Measurements from ENCODE around the gene CENPU.
"Not testable (repeated sequence)": the region's sequence is repeated elsewhere in the genome, so short reads cannot be mapped to it uniquely, and the experiment has no call there.

Gene CENPU, protein sequence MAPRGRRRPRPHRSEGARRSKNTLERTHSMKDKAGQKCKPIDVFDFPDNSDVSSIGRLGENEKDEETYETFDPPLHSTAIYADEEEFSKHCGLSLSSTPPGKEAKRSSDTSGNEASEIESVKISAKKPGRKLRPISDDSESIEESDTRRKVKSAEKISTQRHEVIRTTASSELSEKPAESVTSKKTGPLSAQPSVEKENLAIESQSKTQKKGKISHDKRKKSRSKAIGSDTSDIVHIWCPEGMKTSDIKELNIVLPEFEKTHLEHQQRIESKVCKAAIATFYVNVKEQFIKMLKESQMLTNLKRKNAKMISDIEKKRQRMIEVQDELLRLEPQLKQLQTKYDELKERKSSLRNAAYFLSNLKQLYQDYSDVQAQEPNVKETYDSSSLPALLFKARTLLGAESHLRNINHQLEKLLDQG

DNA sequence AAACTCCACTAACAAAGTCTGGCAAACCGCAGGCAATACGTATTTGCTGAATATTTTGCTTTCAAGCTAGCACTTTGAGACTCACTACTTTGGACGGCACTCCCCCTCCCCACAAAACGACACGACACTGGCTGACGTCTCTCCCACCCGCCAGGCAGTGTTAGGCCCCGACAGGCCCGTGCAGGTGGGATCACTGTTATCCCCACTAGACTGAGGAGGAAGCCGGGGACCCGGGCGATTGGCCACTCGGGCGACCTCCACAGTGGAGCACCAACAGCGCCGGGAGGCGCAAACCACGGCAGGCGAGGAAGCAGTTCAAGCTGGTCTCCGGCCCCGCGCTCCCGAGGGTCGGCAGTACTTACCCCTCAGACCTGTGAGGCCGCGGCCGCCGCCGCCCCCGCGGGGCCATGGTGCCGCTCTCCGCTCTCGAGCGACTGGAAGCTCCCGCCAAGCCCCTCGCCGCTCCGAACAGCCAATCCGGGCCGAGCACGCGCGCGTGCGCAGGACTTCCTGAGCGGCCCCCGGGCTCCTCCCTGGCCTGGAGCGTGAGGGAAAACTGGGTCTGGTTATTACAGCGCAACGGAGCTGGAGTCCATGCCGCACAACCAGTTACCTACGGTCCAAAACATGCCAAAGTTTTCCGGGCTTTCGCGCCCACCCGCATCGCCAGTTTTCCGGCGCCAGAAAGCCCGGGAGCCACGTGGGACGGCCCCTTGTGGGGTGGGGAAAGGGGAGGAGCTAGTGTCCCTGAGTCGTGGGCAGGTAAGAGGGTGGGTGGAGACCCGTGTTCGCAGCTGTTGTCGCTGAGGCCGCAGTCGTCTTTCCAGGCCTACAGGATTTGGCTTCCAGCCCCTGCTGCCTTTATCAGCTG is at the start of gene CENPU:
Gene CENPU, minus strand, starts transcription at position 443 of the 871 bp plus-strand sequence. Its CDS starts 34 bp downstream, at position 409.
- ChIA-PET CTCF (interaction anchor here (0.9 to 6.1 kb wide), 5 partner anchors 9 to 470 kb away, joined by 3 to 44 read pairs (median 4); no protein-coding TSS in a partner anchor), POLR2A (interaction anchor here (0.6 to 1.4 kb wide), 7 partner anchors 11 to 409 kb away, joined by 3 to 5 read pairs (median 4); partner anchors contain the start of genes CASP3, PRIMPOL and SLC25A4)
- peak within 1 kb of the TSS; percentile 82 for H3K4me3 ChIP-seq (ENCODE audit: low read depth, low read length)
- TF ChIP-seq, protein P1, sequence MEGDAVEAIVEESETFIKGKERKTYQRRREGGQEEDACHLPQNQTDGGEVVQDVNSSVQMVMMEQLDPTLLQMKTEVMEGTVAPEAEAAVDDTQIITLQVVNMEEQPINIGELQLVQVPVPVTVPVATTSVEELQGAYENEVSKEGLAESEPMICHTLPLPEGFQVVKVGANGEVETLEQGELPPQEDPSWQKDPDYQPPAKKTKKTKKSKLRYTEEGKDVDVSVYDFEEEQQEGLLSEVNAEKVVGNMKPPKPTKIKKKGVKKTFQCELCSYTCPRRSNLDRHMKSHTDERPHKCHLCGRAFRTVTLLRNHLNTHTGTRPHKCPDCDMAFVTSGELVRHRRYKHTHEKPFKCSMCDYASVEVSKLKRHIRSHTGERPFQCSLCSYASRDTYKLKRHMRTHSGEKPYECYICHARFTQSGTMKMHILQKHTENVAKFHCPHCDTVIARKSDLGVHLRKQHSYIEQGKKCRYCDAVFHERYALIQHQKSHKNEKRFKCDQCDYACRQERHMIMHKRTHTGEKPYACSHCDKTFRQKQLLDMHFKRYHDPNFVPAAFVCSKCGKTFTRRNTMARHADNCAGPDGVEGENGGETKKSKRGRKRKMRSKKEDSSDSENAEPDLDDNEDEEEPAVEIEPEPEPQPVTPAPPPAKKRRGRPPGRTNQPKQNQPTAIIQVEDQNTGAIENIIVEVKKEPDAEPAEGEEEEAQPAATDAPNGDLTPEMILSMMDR (IDR thresholded peaks at IDR 0.05; ENCODE audit: insufficient read depth, low read length, missing control alignments) = no peak
- peak; percentile 92 for DNase-seq (ENCODE audit: low read depth, low spot score)

DNA sequence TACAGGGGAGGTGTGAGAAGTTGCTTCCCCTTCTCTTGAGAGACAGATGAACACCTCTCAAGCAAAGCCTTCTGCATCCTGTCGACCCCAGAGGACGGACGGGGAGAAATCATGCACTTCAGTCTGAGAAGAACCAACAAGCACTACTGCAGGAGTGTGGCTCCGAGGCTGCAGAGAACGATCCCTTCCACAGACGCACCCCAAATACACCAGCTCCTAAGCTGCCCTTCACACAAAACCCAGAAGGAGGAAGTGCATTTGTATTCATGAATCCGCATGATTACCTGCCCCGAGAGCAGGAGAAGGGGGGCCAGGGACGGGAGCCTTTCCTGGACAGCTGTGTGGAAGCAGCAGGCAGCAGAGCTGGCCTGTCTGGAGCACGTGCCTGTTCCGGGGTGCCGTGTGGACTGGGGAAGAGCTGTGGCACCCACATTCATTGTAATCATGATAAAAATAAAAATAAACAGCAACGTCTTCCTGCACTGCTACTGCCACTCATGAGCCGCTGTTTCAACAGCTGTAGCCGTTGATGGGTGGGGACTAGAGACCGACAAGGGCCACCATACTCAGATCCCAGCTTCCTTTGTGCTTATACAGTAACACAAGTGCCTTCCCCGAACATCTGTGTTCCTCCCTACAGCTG is 49.0 kb upstream of the CENPU start:
- no peak for DNase-seq (ENCODE audit: low read depth, low spot score)
- H3K4me3 ChIP-seq (ENCODE audit: low read depth, low read length) = no peak overlapping the region
- ChIA-PET CTCF (no interaction called here), POLR2A (no interaction called here)
- TF ChIP-seq, protein P1 (IDR thresholded peaks at IDR 0.05; ENCODE audit: insufficient read depth, low read length, missing control alignments) = no peak

DNA sequence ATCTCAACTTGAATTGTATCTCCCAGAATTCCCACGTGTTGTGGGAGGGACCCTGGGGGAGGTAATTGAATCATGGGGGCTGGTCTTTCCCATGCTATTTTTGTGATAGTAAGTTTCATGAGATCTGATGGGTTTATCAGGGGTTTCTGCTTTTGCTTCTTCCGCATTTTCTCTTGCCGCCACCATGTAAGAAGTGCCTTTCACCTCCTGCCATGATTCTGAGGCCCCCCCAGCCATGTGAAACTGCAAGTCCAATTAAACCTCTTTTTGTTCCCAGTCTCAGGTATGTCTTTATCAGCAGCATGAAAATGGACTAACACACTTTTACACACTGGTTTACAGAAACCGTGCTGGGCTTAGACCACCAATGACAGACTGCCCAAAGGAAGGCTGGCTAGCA is 45.3 kb upstream of the CENPU start:
- POLR2A ChIA-PET; DNase-seq (ENCODE audit: low read depth, low spot score); H3K4me3 ChIP-seq (ENCODE audit: low read depth, low read length); CTCF ChIA-PET: not testable (repeated sequence)

DNA sequence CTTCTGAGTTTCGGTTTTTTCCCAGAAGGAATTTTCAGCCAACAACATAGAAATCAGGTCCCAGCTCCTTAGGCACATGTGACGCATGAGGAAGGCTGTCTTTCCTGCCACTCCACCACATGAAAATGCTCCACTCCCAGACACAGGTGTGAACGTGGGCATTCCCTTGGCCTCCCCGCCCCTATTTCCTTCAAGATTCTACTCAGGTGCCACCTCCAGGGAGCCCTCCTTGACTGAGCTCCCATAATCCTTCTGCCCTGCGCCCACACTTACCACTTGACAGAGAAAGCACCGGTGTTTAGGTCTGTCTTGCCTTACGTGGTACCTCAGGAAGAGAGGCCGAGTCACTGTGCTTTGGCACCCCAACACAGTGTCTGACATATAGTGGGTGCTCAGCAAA is 44.4 kb upstream of the CENPU start:
- ChIA-PET CTCF (no interaction called here), POLR2A (no interaction called here)
- no peak overlapping the region for H3K4me3 ChIP-seq (ENCODE audit: low read depth, low read length)
- TF ChIP-seq, protein P1 (IDR thresholded peaks at IDR 0.05; ENCODE audit: insufficient read depth, low read length, missing control alignments) = no peak
- no peak for DNase-seq (ENCODE audit: low read depth, low spot score)

DNA sequence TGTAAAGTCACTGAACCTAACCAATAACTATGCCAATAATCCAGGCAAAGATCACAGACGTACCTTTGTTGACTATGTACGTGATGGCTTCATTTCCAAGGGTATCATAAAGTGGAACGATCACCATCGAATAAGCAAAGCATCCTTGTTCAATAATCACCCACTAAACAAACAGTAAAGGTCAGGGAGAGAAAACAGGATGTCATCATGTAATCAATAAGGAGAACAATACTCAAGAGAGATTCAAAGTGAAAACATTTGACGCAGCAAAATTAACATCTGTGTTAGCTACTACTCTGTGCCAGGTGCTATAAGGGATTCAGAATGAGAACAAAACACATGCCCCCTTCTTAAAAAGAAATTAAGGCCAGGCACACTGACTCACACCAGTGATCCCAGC is 42.9 kb upstream of the CENPU start:
- POLR2A ChIA-PET = no interaction called here

DNA sequence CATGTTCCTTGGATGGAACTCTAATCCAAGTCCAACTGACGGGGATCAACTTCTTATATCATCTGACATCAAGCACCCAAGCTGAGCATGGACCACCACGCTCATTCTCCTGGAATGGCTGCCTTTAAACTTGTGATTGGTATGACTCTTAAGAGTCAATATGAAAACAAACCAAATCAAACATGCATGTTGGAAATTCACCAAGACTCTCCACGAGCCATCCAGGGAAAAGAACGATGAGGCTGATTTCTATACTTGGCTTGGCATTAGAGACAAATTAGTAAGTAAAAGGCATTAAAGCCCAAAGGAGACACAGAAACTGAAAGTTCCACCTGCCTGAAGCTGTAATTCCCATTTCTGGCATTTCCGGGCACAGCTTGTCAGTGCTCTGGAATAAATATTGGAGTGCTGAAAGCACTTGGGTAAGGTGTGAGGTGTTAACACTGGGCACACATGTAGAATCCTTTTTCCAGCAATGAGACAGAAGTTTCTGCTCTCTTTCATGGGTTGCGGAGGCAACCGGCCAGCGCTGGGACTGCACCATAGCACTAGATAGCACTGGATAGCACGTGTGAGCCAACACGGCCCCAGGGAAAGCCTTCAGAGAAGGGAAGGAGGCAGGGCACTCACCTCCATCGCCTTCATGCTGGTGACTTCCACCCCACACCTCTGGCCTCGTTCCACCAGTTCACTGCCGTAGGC is 42.1 kb upstream of the CENPU start:
- H3K4me3 ChIP-seq (ENCODE audit: low read depth, low read length) = no peak overlapping the region
- TF ChIP-seq, protein P1 (IDR thresholded peaks at IDR 0.05; ENCODE audit: insufficient read depth, low read length, missing control alignments) = no peak
- POLR2A ChIA-PET = no interaction called here
- no peak for DNase-seq (ENCODE audit: low read depth, low spot score)
- CTCF ChIA-PET = no interaction called here

More for the DNA sequence above, 42.9 kb upstream of the CENPU start:
- no peak overlapping the region for H3K4me3 ChIP-seq (ENCODE audit: low read depth, low read length)
- CTCF ChIA-PET = no interaction called here
- no peak for DNase-seq (ENCODE audit: low read depth, low spot score)
- TF ChIP-seq, protein P1 (IDR thresholded peaks at IDR 0.05; ENCODE audit: insufficient read depth, low read length, missing control alignments) = no peak
